H9 (cell line): Measurements from ENCODE around the gene ST8SIA2. TPM values are rescaled to one million over a fixed set of nuclear protein-coding genes. Genes with fewer than 3 reads are reported as not detected.

ENCODE experiments used
- DNase-seq: peaks from one replicate; pipeline ENCODE4 v3.0.0-alpha.2; 2017
- H2AFZ ChIP-seq: one replicate; pipeline ENCODE4 v1.6.1; 2013; ENCODE audit warnings: mild to moderate bottlenecking, low read length, control low read depth, moderate library complexity
- H2AK5ac ChIP-seq: 2 replicates; pipeline ENCODE4 v1.6.1; 2013; ENCODE audit warnings: low read length, control low read depth, mixed read lengths; ENCODE audit not compliant: insufficient read length
- H2BK120ac ChIP-seq: one replicate; pipeline ENCODE4 v1.6.1; 2013; ENCODE audit warnings: low read depth, mild to moderate bottlenecking, low read length, control low read depth, inconsistent platforms; ENCODE audit not compliant: poor library complexity, severe bottlenecking
- H2BK12ac ChIP-seq: 2 replicates; pipeline ENCODE4 v1.6.1; 2013; ENCODE audit warnings: low read length, control low read depth, mixed read lengths, low read depth; ENCODE audit not compliant: insufficient read length
- H2BK15ac ChIP-seq: 2 replicates; pipeline ENCODE4 v1.6.1; 2013; ENCODE audit warnings: low read depth, low read length, control low read depth
- H2BK20ac ChIP-seq: one replicate; pipeline ENCODE4 v1.6.1; 2013; ENCODE audit warnings: low read depth, mild to moderate bottlenecking, low read length, control low read depth, inconsistent platforms; ENCODE audit not compliant: poor library complexity, severe bottlenecking
- H2BK5ac ChIP-seq: 2 replicates; pipeline ENCODE4 v1.6.1; 2013; ENCODE audit warnings: low read length, control low read depth, mixed read lengths; ENCODE audit not compliant: insufficient read length
- H3K14ac ChIP-seq: 2 replicates; pipeline ENCODE4 v1.6.1; 2013; ENCODE audit warnings: low read length, control low read depth; ENCODE audit not compliant: insufficient read depth
- H3K18ac ChIP-seq: 2 replicates; pipeline ENCODE4 v1.6.1; 2013; ENCODE audit warnings: low read depth, mild to moderate bottlenecking, mixed read lengths, low read length, control low read depth; ENCODE audit not compliant: insufficient read length
- H3K23ac ChIP-seq: 2 replicates; pipeline ENCODE4 v1.6.1; 2013; ENCODE audit warnings: low read length, control low read depth, mixed read lengths, low read depth; ENCODE audit not compliant: insufficient read length
- H3K23me2 ChIP-seq: 2 replicates; pipeline ENCODE4 v1.6.1; 2013; ENCODE audit warnings: low read depth, mild to moderate bottlenecking, mixed read lengths, low read length, control low read depth; ENCODE audit not compliant: insufficient read length, poor library complexity, severe bottlenecking
- H3K27ac ChIP-seq: 2 replicates; pipeline ENCODE4 v1.5.1; 2013; ENCODE audit warnings: low read length, control low read depth, mixed read lengths, low read depth; ENCODE audit not compliant: insufficient read length
- H3K27me3 ChIP-seq: 2 replicates; pipeline ENCODE4 v1.6.1; 2013; ENCODE audit warnings: low read length, control low read depth, inconsistent platforms; ENCODE audit not compliant: insufficient read depth
- H3K4ac ChIP-seq: 2 replicates; pipeline ENCODE4 v1.6.1; 2013; ENCODE audit warnings: low read depth, mild to moderate bottlenecking, control low read depth, inconsistent platforms, low read length, moderate library complexity
- H3K4me1 ChIP-seq: 2 replicates; pipeline ENCODE4 v1.6.1; 2013; ENCODE audit warnings: low read length, control low read depth, inconsistent platforms; ENCODE audit not compliant: insufficient read depth
- H3K4me2 ChIP-seq: 2 replicates; pipeline ENCODE4 v1.6.1; 2013; ENCODE audit warnings: low read length, control low read depth, mixed read lengths; ENCODE audit not compliant: insufficient read length, insufficient read depth
- H3K56ac ChIP-seq: 2 replicates; pipeline ENCODE4 v1.6.1; 2013; ENCODE audit warnings: low read depth, mild to moderate bottlenecking, mixed read lengths, low read length, control low read depth; ENCODE audit not compliant: insufficient read length
- H3K79me1 ChIP-seq: 2 replicates; pipeline ENCODE4 v1.6.1; 2013; ENCODE audit warnings: low read depth, mild to moderate bottlenecking, moderate library complexity, low read length, control low read depth, inconsistent platforms; ENCODE audit not compliant: insufficient read depth, poor library complexity, severe bottlenecking
- H3K79me2 ChIP-seq: 2 replicates; pipeline ENCODE4 v1.6.1; 2013; ENCODE audit warnings: low read length, control low read depth, inconsistent platforms; ENCODE audit not compliant: insufficient read depth
- H3K9ac ChIP-seq: 2 replicates; pipeline ENCODE4 v1.6.1; 2013; ENCODE audit warnings: low read length, control low read depth, mixed read lengths; ENCODE audit not compliant: insufficient read length; ENCODE audit errors: extremely low read depth
- H3K9me3 ChIP-seq: one replicate; pipeline ENCODE4 v1.6.1; 2013; ENCODE audit warnings: low read depth, low read length, inconsistent platforms; ENCODE audit not compliant: control insufficient read depth
- H3T11ph ChIP-seq: one replicate; pipeline ENCODE4 v1.6.1; 2013; ENCODE audit warnings: mild to moderate bottlenecking, low read length, control low read depth, inconsistent platforms
- H4K20me1 ChIP-seq: one replicate; pipeline ENCODE4 v1.6.1; 2013; ENCODE audit not compliant: control insufficient read depth, insufficient read length, insufficient read depth
- H4K5ac ChIP-seq: 2 replicates; pipeline ENCODE4 v1.6.1; 2013; ENCODE audit warnings: low read depth, mild to moderate bottlenecking, mixed read lengths, low read length, control low read depth; ENCODE audit not compliant: insufficient read length
- H4K8ac ChIP-seq: replicated peaks from 2 replicates; pipeline ENCODE4 v1.6.1; 2013; ENCODE audit warnings: low read length, control low read depth, mixed read lengths, low read depth; ENCODE audit not compliant: insufficient read length
- H4K91ac ChIP-seq: 2 replicates; pipeline ENCODE4 v1.6.1; 2013; ENCODE audit warnings: low read depth, mild to moderate bottlenecking, moderate library complexity, mixed read lengths, low read length, control low read depth; ENCODE audit not compliant: insufficient read length
- H3K27ac Mint-ChIP-seq, 3 experiments: 2 replicates in 2 of 3; 3 replicates in 1 of 3; pipeline ENCODE4 v1.8.0; 2020 to 2021; ENCODE audit warnings: mixed read lengths in 3 of 3, mild to moderate bottlenecking in 1 of 3, moderate library complexity in 1 of 3
- H3K27me3 Mint-ChIP-seq: 2 replicates; pipeline ENCODE4 v1.8.0; 2021; ENCODE audit warnings: low read depth, mild to moderate bottlenecking, moderate library complexity, mixed read lengths
- H3K36me3 Mint-ChIP-seq, 3 experiments: 2 replicates in 2 of 3; 3 replicates in 1 of 3; pipeline ENCODE4 v1.8.0; 2020 to 2021; ENCODE audit warnings: low read depth in 3 of 3, mixed read lengths in 3 of 3; ENCODE audit not compliant: insufficient read depth in 1 of 3
- H3K4me1 Mint-ChIP-seq, 2 experiments: 2 replicates each; pipeline ENCODE4 v1.8.0; 2020; ENCODE audit warnings: mixed read lengths in 2 of 2
- H3K4me3 Mint-ChIP-seq, 2 experiments: 2 replicates in 1 of 2; 3 replicates in 1 of 2; pipeline ENCODE4 v1.8.0; 2020 to 2021; ENCODE audit warnings: mild to moderate bottlenecking in 2 of 2, mixed read lengths in 2 of 2, moderate library complexity in 1 of 2
- H3K9me3 Mint-ChIP-seq, 2 experiments: 2 replicates in 1 of 2; 3 replicates in 1 of 2; pipeline ENCODE4 v1.8.0; 2020; ENCODE audit warnings: mild to moderate bottlenecking in 2 of 2, mixed read lengths in 2 of 2, moderate library complexity in 1 of 2
- WGBS: extraction: QIAGEN DNeasy Blood & Tissue Kit; methylation state at CpG from one replicate; pipeline ENCODE4 v1.1.7; 2013; ENCODE audit warnings: missing lambda C conversion rate, low lambda C conversion rate, mixed read lengths; ENCODE audit not compliant: insufficient read length; ENCODE audit errors: extremely low coverage; 5-methylcytosine and 5-hydroxymethylcytosine counted together
- total RNA-seq: library from RNA; stranded (reverse); gene quantifications from 2 replicates; pipeline ENCODE4 v1.2.1, GENCODE V29; 2021
- TF ChIP-seq, protein P1 (sequence below): fragments of 200-600 bp; sonication (generic); conservative IDR thresholded peaks from 3 replicates; pipeline ENCODE4 v1.8.0; 2021; ENCODE audit warnings: antibody characterized with exemption, mild to moderate bottlenecking

ST8SIA2 gene
- total RNA-seq, 1 experiment from 2014 or later: 1.8 TPM

GRCh38 chr15:92377083-92377789 lies 16.4 kb upstream of the ST8SIA2 start:
- Histone ChIP-seq H2BK20ac (no peak overlapping the region), H3K23ac (no peak overlapping the region), H2BK120ac (no peak overlapping the region), H3K23me2 (no peaks in the 10 kb centered on the region), H3K27ac (no peak overlapping the region), H2BK15ac (no peak overlapping the region), H4K5ac (no peak overlapping the region), H3K56ac (no peak overlapping the region), H3K27me3 (no peaks in the 10 kb centered on the region), H3K4me1 (no peaks in the 10 kb centered on the region), H4K20me1 (no peaks in the 10 kb centered on the region), H3T11ph (no peak overlapping the region), H3K4ac (no peak overlapping the region), H3K79me1 (no peaks in the 10 kb centered on the region), H3K18ac (no peak overlapping the region), H3K4me2 (no peak overlapping the region), H3K14ac (no peak overlapping the region), H3K9ac (no peak overlapping the region), H3K79me2 (no peaks in the 10 kb centered on the region), H4K8ac (no peak overlapping the region), H2BK5ac (no peak overlapping the region), H2AK5ac (no peak overlapping the region), H2AFZ (no peak overlapping the region), H4K91ac (no peak overlapping the region), H3K9me3 (no peaks in the 10 kb centered on the region), H2BK12ac (no peak overlapping the region)
- Mint-ChIP-seq H3K36me3 (no peaks in the 10 kb centered on the region), H3K4me1 (peaks cover 6% of the 10 kb centered on the region in 2 experiments; a peak in 3 of 4 replicates), H3K27me3 (peaks cover 22% of the 10 kb centered on the region), H3K4me3 (no peak overlapping the region), H3K9me3 (no peaks in the 10 kb centered on the region), H3K27ac (no peak overlapping the region)
- no CpG with 5 or more reads among the region's 10 CpGs for WGBS
- no peak for DNase-seq
- TF ChIP-seq, protein P1, sequence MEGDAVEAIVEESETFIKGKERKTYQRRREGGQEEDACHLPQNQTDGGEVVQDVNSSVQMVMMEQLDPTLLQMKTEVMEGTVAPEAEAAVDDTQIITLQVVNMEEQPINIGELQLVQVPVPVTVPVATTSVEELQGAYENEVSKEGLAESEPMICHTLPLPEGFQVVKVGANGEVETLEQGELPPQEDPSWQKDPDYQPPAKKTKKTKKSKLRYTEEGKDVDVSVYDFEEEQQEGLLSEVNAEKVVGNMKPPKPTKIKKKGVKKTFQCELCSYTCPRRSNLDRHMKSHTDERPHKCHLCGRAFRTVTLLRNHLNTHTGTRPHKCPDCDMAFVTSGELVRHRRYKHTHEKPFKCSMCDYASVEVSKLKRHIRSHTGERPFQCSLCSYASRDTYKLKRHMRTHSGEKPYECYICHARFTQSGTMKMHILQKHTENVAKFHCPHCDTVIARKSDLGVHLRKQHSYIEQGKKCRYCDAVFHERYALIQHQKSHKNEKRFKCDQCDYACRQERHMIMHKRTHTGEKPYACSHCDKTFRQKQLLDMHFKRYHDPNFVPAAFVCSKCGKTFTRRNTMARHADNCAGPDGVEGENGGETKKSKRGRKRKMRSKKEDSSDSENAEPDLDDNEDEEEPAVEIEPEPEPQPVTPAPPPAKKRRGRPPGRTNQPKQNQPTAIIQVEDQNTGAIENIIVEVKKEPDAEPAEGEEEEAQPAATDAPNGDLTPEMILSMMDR: no peak
